ENCODE results near the gene LY6G5B. TPM values are rescaled to one million over a fixed set of nuclear protein-coding genes. Genes with fewer than 3 reads are reported as not detected.

The LY6G5B gene
- total and polyA plus RNA-seq, 2 of the 4 experiments (the other 2 are of a cell fraction), result 2.2 to 13.6 TPM

- Histone ChIP-seq H3K14ac (replicated peaks; ENCODE audit: low read depth, low read length) (peak overlapping the region; percentile 47), H2AK9ac (replicated peaks; ENCODE audit: low read depth, low read length, poor library complexity) (peak overlapping the region; percentile 99), H3K4me3 (ENCODE audit: insufficient read depth, low read depth, low read length) (peak overlapping the region; percentile 74), H3K27ac (ENCODE audit: insufficient read depth, low read length) (peak overlapping the region; percentile 80), H3K27me3 (ENCODE audit: control insufficient read depth, insufficient read depth, low read length) (no peaks in the 10 kb centered on the region), H3K18ac (ENCODE audit: low read depth, low read length) (no peak overlapping the region), H3K9me3 (ENCODE audit: control insufficient read depth, insufficient read depth, low read length) (no peaks in the 10 kb centered on the region), H3K79me1 (ENCODE audit: low read depth in 1 of 2, low read length in 2 of 2) (peaks cover 11 to 83% of the 10 kb centered on the region in 2 experiments), H4K20me1 (ENCODE audit: insufficient read depth, low read length) (peaks cover 11% of the 10 kb centered on the region), H3K4me2 (ENCODE audit: low read depth, low read length) (peak overlapping the region; percentile 74), H3K4ac (ENCODE audit: low read depth, low read length) (peak overlapping the region; percentile 80), H3K4me1 (ENCODE audit: control insufficient read depth, insufficient read depth, low read length) (peaks cover 20% of the 10 kb centered on the region), H2BK5ac (ENCODE audit: low read depth, low read length, poor library complexity, severe bottlenecking) (peak overlapping the region; percentile 82), H2AFZ (replicated peaks; ENCODE audit: low read length, poor library complexity) (peak overlapping the region; percentile 79), H3K36me3 (ENCODE audit: control insufficient read depth, insufficient read depth, low read length) (peaks cover 17% of the 10 kb centered on the region), H4K91ac (ENCODE audit: insufficient read depth, low read depth, low read length) (peak overlapping the region; percentile 36; the same call in 1 of the 2 replicates), H2AK5ac (ENCODE audit: low read depth, low read length) (peak overlapping the region; percentile 84), H2BK20ac (ENCODE audit: low read depth, low read length) (peak overlapping the region; percentile 20; the same call in 1 of the 2 replicates), H3K9ac (ENCODE audit: low read depth, low read length) (peak overlapping the region; percentile 49), H4K8ac (ENCODE audit: low read depth in 2 of 2, low read length in 2 of 2) (peak overlapping the region; percentile 44 to 68; a peak in 3 of 4 replicates), H2BK15ac (ENCODE audit: low read depth, low read length) (peak overlapping the region; percentile 63; the same call in 2 of the 3 replicates), H4K5ac (ENCODE audit: low read depth, low read length) (0 out of 2 replicates have a peak overlapping the region, but pooled peaks have one; percentile 9), H2BK120ac (ENCODE audit: low read depth, low read length) (peak overlapping the region; percentile 75), H3K23ac (ENCODE audit: low read depth, low read length) (peak overlapping the region; percentile 66), H3K9me1 (ENCODE audit: insufficient read depth, low read length) (peaks cover 6% of the 10 kb centered on the region; the same call in 1 of the 2 replicates), H3K56ac (ENCODE audit: extremely low read depth, insufficient read depth, low read length) (peak overlapping the region; percentile 46)
- BruUV-seq (replicated peaks), result no TSS peak
- DNase-seq (peak; percentile 70), ATAC-seq (ENCODE audit: low read depth) (no peak)
- CTCF ChIA-PET, result interaction anchor here (0.9 to 1.3 kb wide), 3 partner anchors 10 to 11 kb away, joined by 3 to 5 read pairs (median 3); partner anchors contain the start of gene BAG6
- TF ChIP-seq MXI1 (IDR thresholded peaks at IDR 0.05; ENCODE audit: borderline replicate concordance, low read depth, low read length) (no peak), FOS (IDR thresholded peaks at IDR 0.05; ENCODE audit: low read depth, low read length) (0 out of 2 replicates have a peak, but pooled peaks have one; percentile 6), CEBPB (IDR thresholded peaks at IDR 0.05; ENCODE audit: low read depth, low read length) (peak; percentile 92)
- dilution Hi-C loops (cut with HindIII; ENCODE audit: low sequenced_read_pairs, unreplicated experiment) (no loop called here), intact Hi-C loops (cut with micrococcal nuclease) (loop anchor here (5.0 kb wide), 1 partner anchor 169 kb away; no protein-coding TSS in a partner anchor), in situ Hi-C loops (cut with MboI; ENCODE audit: low sequenced_read_pairs) (no loop called here)
- POLR2A ChIA-PET (ENCODE audit: unreplicated experiment), result interaction anchor here (0.5 to 1.4 kb wide), 5 partner anchors 11 to 253 kb away, joined by 3 to 8 read pairs (median 5); partner anchors contain the start of gene BAG6
- 60% methylated on average over 2 of the region's 9 CpGs; no CpG with 5 or more reads in 1 of the 2 experiments for WGBS, 2 experiments (ENCODE audit: extremely low coverage in 2 of 2, insufficient read length in 1 of 2)
Observed at GRCh38 chr6:31663126-31663960, 6.4 kb upstream of the LY6G5B start.

Data from IMR-90 (cell line).